Loucy (cell line): ENCODE data around the gene EPSTI1.

Source experiments
- EZH2phosphoT487 ChIP-seq: fragments of 200-600 bp; IDR thresholded peaks from 2 replicates; pipeline ENCODE4 v1.6.1; 2018; ENCODE audit warnings: antibody characterized with exemption, mild to moderate bottlenecking, moderate library complexity, borderline replicate concordance
- TF ChIP-seq, protein P1 (sequence below): fragments of 200-600 bp; sonication (generic); conservative IDR thresholded peaks from 2 replicates; pipeline ENCODE4 v1.5.1; 2014; ENCODE audit warnings: mild to moderate bottlenecking, antibody characterized with exemption, low read length

GRCh38 chr13:42991898-42992763 lies at the start of gene EPSTI1:
- TF ChIP-seq, protein P1, sequence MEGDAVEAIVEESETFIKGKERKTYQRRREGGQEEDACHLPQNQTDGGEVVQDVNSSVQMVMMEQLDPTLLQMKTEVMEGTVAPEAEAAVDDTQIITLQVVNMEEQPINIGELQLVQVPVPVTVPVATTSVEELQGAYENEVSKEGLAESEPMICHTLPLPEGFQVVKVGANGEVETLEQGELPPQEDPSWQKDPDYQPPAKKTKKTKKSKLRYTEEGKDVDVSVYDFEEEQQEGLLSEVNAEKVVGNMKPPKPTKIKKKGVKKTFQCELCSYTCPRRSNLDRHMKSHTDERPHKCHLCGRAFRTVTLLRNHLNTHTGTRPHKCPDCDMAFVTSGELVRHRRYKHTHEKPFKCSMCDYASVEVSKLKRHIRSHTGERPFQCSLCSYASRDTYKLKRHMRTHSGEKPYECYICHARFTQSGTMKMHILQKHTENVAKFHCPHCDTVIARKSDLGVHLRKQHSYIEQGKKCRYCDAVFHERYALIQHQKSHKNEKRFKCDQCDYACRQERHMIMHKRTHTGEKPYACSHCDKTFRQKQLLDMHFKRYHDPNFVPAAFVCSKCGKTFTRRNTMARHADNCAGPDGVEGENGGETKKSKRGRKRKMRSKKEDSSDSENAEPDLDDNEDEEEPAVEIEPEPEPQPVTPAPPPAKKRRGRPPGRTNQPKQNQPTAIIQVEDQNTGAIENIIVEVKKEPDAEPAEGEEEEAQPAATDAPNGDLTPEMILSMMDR = no peak
- TF ChIP-seq EZH2phosphoT487 = no peak
